Nephron progenitor cell (in vitro differentiated cells): ENCODE data around the gene DNMT3A.
A peak's percentile ranks its signal among the peaks of the same experiment; 100 is the strongest.

Experiments used
- DNase-seq: peaks from one replicate; pipeline ENCODE4 v3.0.0; 2021
- H3K27ac Mint-ChIP-seq: 2 replicates; pipeline ENCODE4 v1.8.0; 2021; ENCODE audit warnings: mild to moderate bottlenecking, moderate library complexity, mixed read lengths
- H3K27me3 Mint-ChIP-seq: 2 replicates; pipeline ENCODE4 v1.8.0; 2021; ENCODE audit warnings: mild to moderate bottlenecking, low read depth, mixed read lengths; ENCODE audit not compliant: poor library complexity
- H3K36me3 Mint-ChIP-seq: 2 replicates; pipeline ENCODE4 v1.8.0; 2021; ENCODE audit warnings: low read depth, mixed read lengths
- H3K4me1 Mint-ChIP-seq: 2 replicates; pipeline ENCODE4 v1.8.0; 2021; ENCODE audit warnings: mixed read lengths
- H3K4me3 Mint-ChIP-seq: 2 replicates; pipeline ENCODE4 v1.8.0; 2021; ENCODE audit warnings: mild to moderate bottlenecking, moderate library complexity, mixed read lengths
- H3K9me3 Mint-ChIP-seq: 2 replicates; pipeline ENCODE4 v1.8.0; 2021; ENCODE audit warnings: mild to moderate bottlenecking, moderate library complexity, mixed read lengths
- TF ChIP-seq, protein P1 (sequence below): fragments of 200-600 bp; sonication (generic); IDR thresholded peaks from 2 replicates; pipeline ENCODE4 v1.5.0; 2021; ENCODE audit warnings: antibody characterized with exemption

DNMT3A gene

DNA sequence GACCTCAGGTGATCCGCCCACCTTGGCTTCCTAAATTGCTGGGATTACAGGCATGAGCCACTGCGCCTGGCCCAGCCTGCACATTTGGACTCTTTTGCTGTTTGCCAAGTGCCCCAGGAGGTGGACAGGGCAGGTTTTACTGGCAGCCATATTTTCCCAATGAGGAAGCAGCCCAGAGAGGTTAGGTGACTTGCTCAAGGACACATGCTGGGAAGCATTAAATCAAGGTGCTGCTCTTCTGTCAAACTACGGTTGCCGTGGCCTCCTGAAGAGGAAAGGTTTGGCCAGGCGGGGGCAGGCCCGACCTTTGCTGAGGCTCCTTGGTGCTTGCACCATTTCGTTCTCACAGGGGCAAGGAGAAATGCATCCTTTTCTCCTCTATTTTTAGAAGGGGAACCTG lies 44.0 kb downstream of the DNMT3A start:
- Mint-ChIP-seq H3K27me3 (peaks cover 6% of the 10 kb centered on the region), H3K4me3 (no peak overlapping the region), H3K9me3 (no peaks in the 10 kb centered on the region), H3K27ac (no peak overlapping the region), H3K4me1 (peaks cover 43% of the 10 kb centered on the region), H3K36me3 (peaks cover 7% of the 10 kb centered on the region)
- TF ChIP-seq, protein P1, sequence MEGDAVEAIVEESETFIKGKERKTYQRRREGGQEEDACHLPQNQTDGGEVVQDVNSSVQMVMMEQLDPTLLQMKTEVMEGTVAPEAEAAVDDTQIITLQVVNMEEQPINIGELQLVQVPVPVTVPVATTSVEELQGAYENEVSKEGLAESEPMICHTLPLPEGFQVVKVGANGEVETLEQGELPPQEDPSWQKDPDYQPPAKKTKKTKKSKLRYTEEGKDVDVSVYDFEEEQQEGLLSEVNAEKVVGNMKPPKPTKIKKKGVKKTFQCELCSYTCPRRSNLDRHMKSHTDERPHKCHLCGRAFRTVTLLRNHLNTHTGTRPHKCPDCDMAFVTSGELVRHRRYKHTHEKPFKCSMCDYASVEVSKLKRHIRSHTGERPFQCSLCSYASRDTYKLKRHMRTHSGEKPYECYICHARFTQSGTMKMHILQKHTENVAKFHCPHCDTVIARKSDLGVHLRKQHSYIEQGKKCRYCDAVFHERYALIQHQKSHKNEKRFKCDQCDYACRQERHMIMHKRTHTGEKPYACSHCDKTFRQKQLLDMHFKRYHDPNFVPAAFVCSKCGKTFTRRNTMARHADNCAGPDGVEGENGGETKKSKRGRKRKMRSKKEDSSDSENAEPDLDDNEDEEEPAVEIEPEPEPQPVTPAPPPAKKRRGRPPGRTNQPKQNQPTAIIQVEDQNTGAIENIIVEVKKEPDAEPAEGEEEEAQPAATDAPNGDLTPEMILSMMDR, result no peak
- peak; percentile 26 for DNase-seq

DNA sequence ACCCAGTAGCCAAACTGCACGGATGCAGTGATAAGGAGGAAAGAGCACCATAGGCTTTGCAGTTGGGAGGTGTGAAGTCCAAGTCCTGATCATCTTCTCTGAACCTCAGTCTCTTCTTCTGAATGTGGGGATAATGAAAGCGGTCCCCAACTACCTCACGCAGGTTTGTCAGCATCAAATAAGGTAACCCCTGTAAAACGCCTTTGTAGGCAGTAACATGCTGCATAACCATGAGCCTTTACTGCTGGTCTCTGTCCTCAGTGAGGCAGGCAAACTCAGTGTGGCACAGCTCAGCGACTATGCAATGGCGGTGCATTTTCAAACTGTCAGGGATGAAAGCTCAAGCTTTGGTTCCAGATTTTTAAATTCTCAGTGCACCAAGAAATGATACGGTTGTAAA lies 46.1 kb downstream of the DNMT3A start:
- TF ChIP-seq, protein P1, result no peak
- peaks cover 37% of the 10 kb centered on the region for H3K4me1 Mint-ChIP-seq
- H3K27me3 Mint-ChIP-seq, result peaks cover 2% of the 10 kb centered on the region
- H3K27ac Mint-ChIP-seq, result peak overlapping the region; percentile 24
- H3K9me3 Mint-ChIP-seq, result no peaks in the 10 kb centered on the region
- H3K36me3 Mint-ChIP-seq, result no peaks in the 10 kb centered on the region
- no peak overlapping the region for H3K4me3 Mint-ChIP-seq
- DNase-seq, result no peak

DNA sequence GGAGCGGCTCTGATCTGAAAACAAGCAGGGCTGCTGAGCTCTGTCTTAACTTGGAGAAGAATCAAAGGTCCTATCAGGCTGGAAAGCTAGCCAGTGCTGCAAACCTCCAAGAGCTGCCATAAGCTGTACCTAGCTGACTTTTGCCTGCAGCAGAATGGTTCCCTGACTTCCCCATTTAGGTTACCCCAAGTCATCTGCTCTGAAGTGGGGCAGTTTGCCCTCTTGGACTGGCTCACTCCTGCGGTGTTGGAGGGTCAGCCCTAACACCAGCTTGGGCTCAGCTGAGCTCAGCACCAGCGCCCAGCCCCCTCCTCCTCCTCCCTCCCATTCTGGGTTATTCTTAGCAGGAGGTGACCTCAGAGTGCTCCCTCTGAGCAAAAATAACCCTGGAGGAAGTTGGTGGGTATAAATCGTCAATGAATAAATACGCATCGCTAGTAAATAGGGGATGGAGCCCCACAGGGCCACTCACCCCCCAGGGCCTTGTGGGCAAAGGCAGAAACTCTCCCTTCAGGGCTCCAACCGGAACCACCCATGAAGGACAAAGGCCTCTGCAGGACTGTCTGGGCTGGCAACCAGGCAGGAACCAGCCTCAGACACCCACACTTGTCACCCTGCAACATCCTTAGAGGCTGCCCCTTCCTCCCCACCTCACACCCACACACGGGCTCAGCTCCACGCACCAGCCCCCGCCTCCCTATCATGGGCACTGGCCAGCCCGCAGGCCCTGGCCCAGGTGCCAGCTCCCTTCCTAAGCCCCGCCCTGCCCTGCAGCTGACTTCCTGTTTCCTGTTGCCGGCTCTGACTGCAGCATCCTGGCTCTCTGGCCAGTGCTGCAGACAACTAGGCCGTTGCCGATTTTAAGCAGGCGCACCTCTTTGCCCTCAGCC lies 46.9 kb downstream of the DNMT3A start:
- TF ChIP-seq, protein P1, result no peak
- H3K27ac Mint-ChIP-seq, result peak overlapping the region; percentile 24

DNA sequence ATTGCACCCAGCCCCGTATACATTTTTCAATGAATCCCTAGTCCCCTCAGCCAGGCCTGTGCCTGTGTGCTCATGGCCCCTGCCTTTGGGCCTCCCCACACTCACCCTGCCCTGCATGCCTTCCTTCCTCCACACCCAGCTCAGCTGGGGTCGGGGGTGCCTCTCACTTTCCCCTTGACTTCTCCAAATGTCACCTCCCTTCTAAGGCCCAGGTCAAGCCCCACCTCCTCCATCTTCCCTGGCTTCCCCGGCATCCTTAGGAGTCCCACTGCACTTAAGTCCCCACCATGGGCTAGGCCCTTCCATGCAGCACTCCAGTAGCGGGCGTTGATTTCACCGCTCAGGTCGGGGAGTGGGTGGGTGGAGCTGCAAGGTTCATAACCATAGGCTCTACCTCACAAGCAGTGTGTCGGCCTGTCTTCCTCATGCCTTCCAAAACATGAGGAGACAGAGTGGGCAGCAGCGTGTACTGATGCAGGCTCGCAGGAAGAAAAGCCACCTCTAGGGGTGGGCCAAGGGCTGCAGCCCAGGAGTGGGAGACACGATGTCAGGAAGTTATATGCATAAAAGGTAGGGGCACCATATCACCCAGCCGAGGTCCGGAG lies 47.7 kb downstream of the DNMT3A start:
- Mint-ChIP-seq H3K27me3 (peaks cover 2% of the 10 kb centered on the region), H3K27ac (peak overlapping the region; percentile 77), H3K4me1 (peaks cover 37% of the 10 kb centered on the region), H3K36me3 (no peaks in the 10 kb centered on the region), H3K4me3 (no peak overlapping the region), H3K9me3 (no peaks in the 10 kb centered on the region)
- TF ChIP-seq, protein P1, result no peak
- no peak for DNase-seq

More for the DNA sequence above, 46.9 kb downstream of the DNMT3A start:
- Mint-ChIP-seq H3K36me3 (no peaks in the 10 kb centered on the region), H3K27me3 (peaks cover 2% of the 10 kb centered on the region), H3K4me1 (peaks cover 37% of the 10 kb centered on the region), H3K4me3 (no peak overlapping the region), H3K9me3 (no peaks in the 10 kb centered on the region)
- no peak for DNase-seq

DNA sequence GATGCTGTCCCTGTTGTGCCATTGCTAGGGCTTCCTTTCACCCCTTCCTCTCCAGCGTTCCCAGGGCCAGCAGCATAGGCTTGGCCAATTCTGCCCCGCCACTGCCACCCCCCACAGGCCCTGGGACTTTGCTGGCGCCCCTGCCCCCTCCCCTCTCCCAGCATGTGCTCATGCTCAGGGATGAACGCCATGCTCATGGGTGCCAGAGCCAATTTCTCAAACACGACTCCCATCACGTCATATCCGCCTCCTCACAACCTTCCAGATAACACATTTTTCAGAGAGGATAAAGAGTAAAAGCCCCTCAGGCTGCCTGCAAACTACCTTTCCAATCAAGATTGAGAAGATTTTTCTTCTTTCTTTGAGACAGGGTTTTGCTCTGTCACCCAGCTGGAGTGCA lies 48.6 kb downstream of the DNMT3A start:
- H3K27ac Mint-ChIP-seq, result no peak overlapping the region
- H3K4me3 Mint-ChIP-seq, result no peak overlapping the region
- TF ChIP-seq, protein P1, result no peak
- H3K4me1 Mint-ChIP-seq, result peaks cover 34% of the 10 kb centered on the region
- no peaks in the 10 kb centered on the region for H3K36me3 Mint-ChIP-seq
- no peak for DNase-seq
- H3K27me3 Mint-ChIP-seq, result peaks cover 2% of the 10 kb centered on the region
- no peaks in the 10 kb centered on the region for H3K9me3 Mint-ChIP-seq
